ENCODE data around the gene FZR1. TPM values are rescaled to one million over a fixed set of nuclear protein-coding genes. Genes with fewer than 3 reads are reported as not detected.

FZR1 gene
- total and polyA plus RNA-seq, 2 of the 13 experiments (the other 11 are each of a cell fraction or from before 2014, with no cell fraction given) = 29.0 to 30.8 TPM

DNA sequence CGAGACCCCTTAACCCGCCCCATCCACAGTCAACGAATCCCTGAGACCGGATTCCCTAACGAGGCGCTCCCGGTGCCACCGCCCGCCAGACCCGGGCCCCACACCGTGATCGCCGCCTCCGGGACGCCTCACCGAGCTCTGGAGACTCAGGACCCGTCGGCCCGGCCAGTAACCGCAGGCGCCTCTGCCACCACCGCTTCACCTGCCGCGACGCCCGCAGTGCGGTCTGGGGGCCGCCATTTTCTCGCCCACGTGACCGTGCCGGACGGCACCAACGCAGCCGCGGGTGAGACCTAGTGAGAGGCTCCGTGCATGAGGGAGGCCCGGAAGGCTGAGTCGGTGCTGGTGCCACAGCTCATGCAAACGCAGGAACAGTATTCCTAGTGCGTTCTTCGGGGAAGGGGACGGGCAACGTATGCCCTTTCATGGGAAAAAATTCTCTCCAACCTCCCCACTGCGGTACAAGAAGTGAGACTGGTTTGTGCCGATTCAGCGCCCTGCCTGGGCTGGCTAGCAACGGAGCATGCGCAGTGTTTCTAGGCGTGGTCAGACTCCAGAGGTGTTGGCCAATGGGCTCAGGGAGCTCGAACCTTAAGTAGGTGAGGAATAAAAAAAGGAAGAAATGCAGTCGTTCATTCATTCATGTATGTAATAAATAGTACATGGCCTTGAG is 5.5 kb upstream of the FZR1 start, which contains the start of gene DOHH:
Gene DOHH (minus strand): TSS at position 246 of the 673 bp plus-strand sequence. CDS start 3,860 bp downstream, outside the sequence.
- FAIRE-seq = peak; percentile 99
- POLR2A ChIA-PET = interaction anchor here (0.6 to 2.2 kb wide), 7 partner anchors 16 to 465 kb away, joined by 3 to 24 read pairs (median 4); partner anchors contain the start of genes MFSD12 and SMIM24
- CTCF ChIA-PET (ENCODE audit: low intra/inter-chr PET ratio, low total read pairs) = no interaction called here
- TF ChIP-seq ZNF703 (CRISPR knock-in tag; IDR thresholded peaks at IDR 0.05; ENCODE audit: borderline replicate concordance) (no peak), BORCS8-MEF2B (CRISPR knock-in tag; IDR thresholded peaks at IDR 0.05) (peak; percentile 76), ZNF260 (CRISPR knock-in tag; IDR thresholded peaks at IDR 0.05; ENCODE audit: borderline replicate concordance, low read depth) (no peak), ZNF879 (CRISPR knock-in tag; IDR thresholded peaks at IDR 0.05) (peak; percentile 92; the same call in 1 of the 2 replicates), ZBTB25 (CRISPR knock-in tag; IDR thresholded peaks at IDR 0.05) (peak; percentile 82; the same call in 1 of the 2 replicates), ZNF547 (CRISPR knock-in tag; IDR thresholded peaks at IDR 0.05) (peak; percentile 97), THAP11 (CRISPR knock-in tag; IDR thresholded peaks at IDR 0.05) (peak; percentile 87), EEA1 (CRISPR knock-in tag; IDR thresholded peaks at IDR 0.05; ENCODE audit: borderline replicate concordance) (peak; percentile 77; the same call in 1 of the 2 replicates), NFKBIZ (CRISPR knock-in tag; IDR thresholded peaks at IDR 0.05) (peak; percentile 68; the same call in 1 of the 2 replicates), MYNN (CRISPR knock-in tag; IDR thresholded peaks at IDR 0.05; ENCODE audit: low read depth) (0 out of 2 replicates have a peak, but pooled peaks have one; percentile 30), HOXA5 (CRISPR knock-in tag; IDR thresholded peaks at IDR 0.05) (0 out of 2 replicates have a peak, but pooled peaks have one; percentile 26), FOXM1 (CRISPR knock-in tag; IDR thresholded peaks at IDR 0.05) (no peak), ARNT2 (CRISPR knock-in tag; IDR thresholded peaks at IDR 0.05; ENCODE audit: low read depth) (peak; percentile 83), ZFP36L2 (CRISPR knock-in tag; IDR thresholded peaks at IDR 0.05) (no peak), RELA (CRISPR knock-in tag; IDR thresholded peaks at IDR 0.05) (peak; percentile 78; the same call in 1 of the 2 replicates), ZUFSP (CRISPR knock-in tag; IDR thresholded peaks at IDR 0.05; ENCODE audit: borderline replicate concordance) (no peak), CENPBD1 (CRISPR knock-in tag; IDR thresholded peaks at IDR 0.05; ENCODE audit: borderline replicate concordance, low read depth) (no peak), ATF7 (IDR thresholded peaks at IDR 0.05) (peak; percentile 91), ATF7 (CRISPR knock-in tag; IDR thresholded peaks at IDR 0.05) (peak; percentile 53)
- TF ChIP-seq, protein P1, sequence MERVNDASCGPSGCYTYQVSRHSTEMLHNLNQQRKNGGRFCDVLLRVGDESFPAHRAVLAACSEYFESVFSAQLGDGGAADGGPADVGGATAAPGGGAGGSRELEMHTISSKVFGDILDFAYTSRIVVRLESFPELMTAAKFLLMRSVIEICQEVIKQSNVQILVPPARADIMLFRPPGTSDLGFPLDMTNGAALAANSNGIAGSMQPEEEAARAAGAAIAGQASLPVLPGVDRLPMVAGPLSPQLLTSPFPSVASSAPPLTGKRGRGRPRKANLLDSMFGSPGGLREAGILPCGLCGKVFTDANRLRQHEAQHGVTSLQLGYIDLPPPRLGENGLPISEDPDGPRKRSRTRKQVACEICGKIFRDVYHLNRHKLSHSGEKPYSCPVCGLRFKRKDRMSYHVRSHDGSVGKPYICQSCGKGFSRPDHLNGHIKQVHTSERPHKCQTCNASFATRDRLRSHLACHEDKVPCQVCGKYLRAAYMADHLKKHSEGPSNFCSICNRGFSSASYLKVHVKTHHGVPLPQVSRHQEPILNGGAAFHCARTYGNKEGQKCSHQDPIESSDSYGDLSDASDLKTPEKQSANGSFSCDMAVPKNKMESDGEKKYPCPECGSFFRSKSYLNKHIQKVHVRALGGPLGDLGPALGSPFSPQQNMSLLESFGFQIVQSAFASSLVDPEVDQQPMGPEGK (CRISPR knock-in tag; IDR thresholded peaks at IDR 0.05) = 0 out of 2 replicates have a peak, but pooled peaks have one; percentile 17

More for the DNA sequence above, 5.5 kb upstream of the FZR1 start, which contains the start of gene DOHH:
- Histone ChIP-seq H3K27me3 (ENCODE audit: control insufficient read depth in 1 of 2, insufficient read depth in 2 of 2, low read length in 2 of 2) (no peaks in the 10 kb centered on the region; a peak in 2 of 5 replicates), H2AFZ (ENCODE audit: low read length) (peak within 1 kb of the TSS; percentile 85), H4K20me1 (ENCODE audit: insufficient read depth, low read length) (no peaks in the 10 kb centered on the region), H3K9ac (ENCODE audit: insufficient read depth, low read depth, low read length) (peak within 1 kb of the TSS; percentile 98), H3K4me2 (ENCODE audit: low read depth, low read length) (peak within 1 kb of the TSS; percentile 91), H3K27ac (ENCODE audit: extremely low read length, insufficient read depth, low read length) (peak within 1 kb of the TSS; percentile 97), H3K79me2 (ENCODE audit: insufficient read depth, low read length) (peaks cover 27% of the 10 kb centered on the region), H3K4me1 (ENCODE audit: insufficient read depth, low read length) (peaks cover 69% of the 10 kb centered on the region), H3K36me3 (replicated peaks in 1 of 2; ENCODE audit: control insufficient read depth in 1 of 2, insufficient read depth in 2 of 2, low read length in 2 of 2) (peaks cover 5 to 19% of the 10 kb centered on the region in 2 experiments; a peak in 3 of 5 replicates), H3K4me3 (replicated peaks in 1 of 3; ENCODE audit: insufficient read depth in 1 of 3, low read depth in 2 of 3, low read length in 3 of 3) (peak within 1 kb of the TSS; percentile 82 to 97 (median 89)), H3K9me3 (ENCODE audit: low read length) (no peaks in the 10 kb centered on the region)
- in situ Hi-C loops (cut with HindIII; ENCODE audit: extremely low pct_ligation_motif_present, low pct_unique_long_range_greater_than_20kb) = no loop called here
- TSS peak; percentile 41 for BruUV-seq (replicated peaks)
- DNase-seq (ENCODE audit: low spot score) = peak; percentile 94
- intact Hi-C loops (cut with micrococcal nuclease; ENCODE audit: unreplicated experiment) = no loop called here
- WGBS (ENCODE audit: low lambda C conversion rate) = 0% methylated on average over 10 of the region's 52 CpGs
- peak; percentile 88 for ATAC-seq

All from HepG2 (cell line).